Measurements from ENCODE around the gene PDX1. TPM values are rescaled to one million over a fixed set of nuclear protein-coding genes. Genes with fewer than 3 reads are reported as not detected.

The PDX1 gene
- total RNA-seq, 1 experiment from 2014 or later = not detected

DNA sequence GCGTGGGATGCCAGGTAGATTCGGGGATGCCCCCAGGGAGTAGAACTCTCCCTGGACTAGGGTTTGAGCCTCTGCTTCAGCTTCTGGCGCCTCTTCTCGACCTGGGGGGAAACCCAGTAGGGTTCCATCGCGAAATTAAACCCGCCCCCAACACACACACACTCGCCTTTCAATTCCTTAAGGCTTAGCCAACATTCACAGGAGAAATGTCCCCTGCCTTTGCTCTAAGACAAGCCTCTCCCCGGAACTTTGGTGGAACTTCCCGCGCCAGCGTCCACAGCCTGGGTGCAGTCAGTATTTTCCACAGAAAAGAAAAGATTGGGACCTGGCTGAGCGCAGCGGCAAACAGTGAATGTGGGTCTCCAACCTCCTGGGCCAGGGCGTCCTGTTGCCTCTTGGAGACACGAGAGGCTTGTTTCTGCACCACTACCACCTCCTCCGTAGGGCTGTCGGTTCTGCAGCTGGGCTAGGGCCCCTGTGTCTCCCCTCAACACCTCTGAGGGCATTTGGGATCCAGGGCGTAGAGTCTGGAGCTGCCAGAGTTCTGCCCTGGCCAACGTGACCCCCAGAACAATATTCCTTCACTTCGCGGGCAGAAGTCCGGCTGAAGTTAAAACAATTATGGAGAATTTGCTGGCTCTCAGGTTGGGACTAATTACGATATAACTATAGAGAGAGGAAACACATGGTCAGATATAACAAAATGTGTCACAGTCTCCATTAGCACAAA lies 3.2 kb downstream of the PDX1 start:
- DNase-seq (ENCODE audit: low read depth) = no peak

DNA sequence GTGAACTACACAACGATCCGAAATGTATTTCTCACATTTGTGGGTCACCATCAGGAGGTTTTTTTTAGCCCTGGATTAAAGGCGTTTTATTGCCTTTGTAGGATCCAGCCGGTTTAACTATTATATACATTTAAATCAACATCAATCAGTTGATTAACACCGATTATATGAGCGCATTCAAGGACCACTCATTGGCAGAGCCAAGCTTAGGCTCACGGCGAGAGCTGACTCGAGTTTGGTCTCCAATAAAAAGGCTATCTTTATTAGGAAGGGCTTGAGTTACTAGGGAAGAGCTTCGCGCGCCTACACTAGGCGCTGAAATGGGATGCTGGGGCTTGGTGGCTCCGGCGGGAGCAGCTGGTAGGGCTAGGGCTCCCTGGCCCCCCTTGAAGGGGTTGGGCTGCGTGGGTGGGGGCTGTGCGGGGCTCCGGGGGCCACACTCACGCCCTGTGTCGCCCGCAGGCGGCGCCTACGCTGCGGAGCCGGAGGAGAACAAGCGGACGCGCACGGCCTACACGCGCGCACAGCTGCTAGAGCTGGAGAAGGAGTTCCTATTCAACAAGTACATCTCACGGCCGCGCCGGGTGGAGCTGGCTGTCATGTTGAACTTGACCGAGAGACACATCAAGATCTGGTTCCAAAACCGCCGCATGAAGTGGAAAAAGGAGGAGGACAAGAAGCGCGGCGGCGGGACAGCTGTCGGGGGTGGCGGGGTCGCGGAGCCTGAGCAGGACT lies 4.2 kb downstream of the PDX1 start:
- peak; percentile 3 for DNase-seq (ENCODE audit: low read depth)

DNA sequence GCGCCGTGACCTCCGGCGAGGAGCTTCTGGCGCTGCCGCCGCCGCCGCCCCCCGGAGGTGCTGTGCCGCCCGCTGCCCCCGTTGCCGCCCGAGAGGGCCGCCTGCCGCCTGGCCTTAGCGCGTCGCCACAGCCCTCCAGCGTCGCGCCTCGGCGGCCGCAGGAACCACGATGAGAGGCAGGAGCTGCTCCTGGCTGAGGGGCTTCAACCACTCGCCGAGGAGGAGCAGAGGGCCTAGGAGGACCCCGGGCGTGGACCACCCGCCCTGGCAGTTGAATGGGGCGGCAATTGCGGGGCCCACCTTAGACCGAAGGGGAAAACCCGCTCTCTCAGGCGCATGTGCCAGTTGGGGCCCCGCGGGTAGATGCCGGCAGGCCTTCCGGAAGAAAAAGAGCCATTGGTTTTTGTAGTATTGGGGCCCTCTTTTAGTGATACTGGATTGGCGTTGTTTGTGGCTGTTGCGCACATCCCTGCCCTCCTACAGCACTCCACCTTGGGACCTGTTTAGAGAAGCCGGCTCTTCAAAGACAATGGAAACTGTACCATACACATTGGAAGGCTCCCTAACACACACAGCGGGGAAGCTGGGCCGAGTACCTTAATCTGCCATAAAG lies 4.8 kb downstream of the PDX1 start:
- no peak for DNase-seq (ENCODE audit: low read depth)

DNA sequence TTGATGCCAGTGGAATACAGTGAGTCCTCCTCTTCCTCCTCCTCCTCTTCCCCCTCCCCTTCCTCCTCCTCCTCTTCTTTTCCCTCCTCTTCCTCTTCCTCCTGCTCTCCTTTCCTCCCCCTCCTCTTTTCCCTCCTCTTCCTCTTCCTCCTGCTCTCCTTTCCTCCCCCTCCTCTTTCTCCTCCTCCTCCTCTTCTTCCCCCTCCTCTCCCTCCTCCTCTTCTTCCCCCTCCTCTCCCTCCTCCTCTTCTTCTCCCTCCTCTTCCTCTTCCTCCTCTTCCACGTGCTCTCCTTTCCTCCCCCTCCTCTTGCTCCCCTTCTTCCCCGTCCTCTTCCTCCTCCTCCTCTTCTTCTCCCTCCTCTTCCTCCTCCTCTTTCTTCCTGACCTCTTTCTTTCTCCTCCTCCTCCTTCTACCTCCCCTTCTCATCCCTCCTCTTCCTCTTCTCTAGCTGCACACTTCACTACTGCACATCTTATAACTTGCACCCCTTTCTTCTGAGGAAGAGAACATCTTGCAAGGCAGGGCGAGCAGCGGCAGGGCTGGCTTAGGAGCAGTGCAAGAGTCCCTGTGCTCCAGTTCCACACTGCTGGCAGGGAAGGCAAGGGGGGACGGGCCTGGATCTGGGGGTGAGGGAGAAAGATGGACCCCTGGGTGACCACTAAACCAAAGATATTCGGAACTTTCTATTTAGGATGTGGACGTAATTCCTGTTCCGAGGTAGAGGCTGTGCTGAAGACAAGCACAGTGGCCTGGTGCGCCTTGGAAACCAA lies 5.6 kb downstream of the PDX1 start:
- DNase-seq (ENCODE audit: low read depth) = no peak

DNA sequence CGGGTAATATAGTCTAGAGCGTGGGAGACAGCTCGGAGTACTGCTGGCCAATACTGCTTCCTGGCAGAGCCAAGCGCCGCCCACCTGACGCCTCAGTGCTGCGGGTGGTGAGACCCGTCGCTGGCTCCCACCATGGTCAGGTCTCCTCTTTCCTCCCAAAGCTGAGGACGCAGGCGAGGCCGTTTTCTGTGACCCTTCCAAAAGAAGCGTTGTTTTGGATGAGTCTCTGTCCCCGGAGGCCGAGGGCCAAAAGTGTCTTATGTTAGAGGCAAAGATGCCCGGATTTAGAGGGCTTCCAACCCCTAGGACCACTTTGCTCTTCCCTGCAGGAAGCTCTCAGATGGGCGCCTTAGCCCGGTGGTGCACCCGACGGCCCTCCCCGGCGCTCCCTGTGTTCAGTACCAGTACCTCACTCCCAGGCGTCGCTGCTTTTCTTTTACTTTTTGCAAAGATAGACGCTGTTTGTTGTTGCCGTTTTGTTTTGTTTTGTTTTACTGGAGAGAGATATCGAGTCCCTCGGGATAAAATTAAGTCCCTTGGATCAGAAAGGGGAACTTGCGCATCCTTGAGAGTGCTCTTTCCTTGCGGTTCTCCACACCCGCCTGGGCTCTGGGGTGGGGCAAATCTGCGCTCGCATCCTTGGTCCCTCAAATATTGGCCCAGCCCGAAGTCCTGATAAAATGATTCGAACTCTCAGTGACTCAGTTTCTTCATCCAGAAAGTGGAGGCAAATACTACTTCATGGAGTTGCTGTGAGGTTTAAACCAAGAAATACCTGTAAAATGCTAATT lies 7.0 kb downstream of the PDX1 start:
- no peak for DNase-seq (ENCODE audit: low read depth)

DNA sequence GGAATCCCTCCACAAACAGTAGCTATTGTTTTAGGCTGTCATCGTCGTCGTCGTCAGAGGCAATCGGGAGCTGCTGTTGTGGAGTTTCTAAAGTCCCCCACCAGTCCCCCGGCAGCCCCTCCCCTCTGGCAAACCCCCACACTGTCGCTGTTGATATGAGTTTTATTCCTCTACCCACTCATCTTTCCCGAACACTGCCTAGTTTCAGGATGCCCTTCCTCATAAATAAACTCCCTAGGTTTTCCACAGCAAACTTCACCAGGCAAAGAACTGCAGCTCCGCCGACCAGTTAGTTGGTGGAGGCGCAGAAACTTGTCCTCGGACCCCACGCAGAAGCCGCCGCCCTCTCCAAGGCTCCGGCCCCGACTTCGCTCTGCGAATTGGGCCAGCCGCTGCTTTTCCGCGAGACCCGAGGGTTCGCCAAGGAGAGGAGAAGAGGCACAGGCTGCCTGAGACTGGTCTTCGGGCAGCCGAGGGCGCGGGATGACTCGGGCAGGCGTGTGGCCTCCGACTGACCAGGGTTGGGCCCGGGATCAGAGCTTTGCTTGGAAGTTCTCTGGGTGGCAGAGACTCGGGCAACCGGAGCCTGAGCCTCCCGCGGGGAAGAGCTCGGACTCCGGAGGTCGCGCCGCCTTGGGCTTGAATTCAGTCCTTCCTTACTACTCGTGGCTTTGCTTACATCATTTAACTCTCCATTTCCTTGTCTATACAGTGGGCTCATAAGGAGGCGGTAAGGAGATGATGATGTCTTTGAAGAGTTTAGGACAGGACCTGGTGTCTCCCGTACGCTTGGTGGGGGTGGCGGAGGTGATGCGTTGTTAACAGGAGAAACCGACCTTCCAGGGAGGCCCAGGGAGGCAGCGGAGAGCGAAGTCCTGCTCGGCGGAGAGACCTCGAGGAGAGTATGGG lies 7.9 kb downstream of the PDX1 start:
- no peak for DNase-seq (ENCODE audit: low read depth)

DNA sequence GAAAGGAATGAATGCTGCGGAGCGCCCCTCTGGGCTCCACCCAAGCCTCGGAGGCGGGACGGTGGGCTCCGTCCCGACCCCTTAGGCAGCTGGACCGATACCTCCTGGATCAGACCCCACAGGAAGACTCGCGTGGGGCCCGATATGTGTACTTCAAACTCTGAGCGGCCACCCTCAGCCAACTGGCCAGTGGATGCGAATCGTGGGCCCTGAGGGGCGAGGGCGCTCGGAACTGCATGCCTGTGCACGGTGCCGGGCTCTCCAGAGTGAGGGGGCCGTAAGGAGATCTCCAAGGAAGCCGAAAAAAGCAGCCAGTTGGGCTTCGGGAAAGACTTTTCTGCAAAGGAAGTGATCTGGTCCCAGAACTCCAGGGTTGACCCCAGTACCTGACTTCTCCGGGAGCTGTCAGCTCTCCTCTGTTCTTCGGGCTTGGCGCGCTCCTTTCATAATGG lies 8.6 kb downstream of the PDX1 start:
- no peak for DNase-seq (ENCODE audit: low read depth)

DNA sequence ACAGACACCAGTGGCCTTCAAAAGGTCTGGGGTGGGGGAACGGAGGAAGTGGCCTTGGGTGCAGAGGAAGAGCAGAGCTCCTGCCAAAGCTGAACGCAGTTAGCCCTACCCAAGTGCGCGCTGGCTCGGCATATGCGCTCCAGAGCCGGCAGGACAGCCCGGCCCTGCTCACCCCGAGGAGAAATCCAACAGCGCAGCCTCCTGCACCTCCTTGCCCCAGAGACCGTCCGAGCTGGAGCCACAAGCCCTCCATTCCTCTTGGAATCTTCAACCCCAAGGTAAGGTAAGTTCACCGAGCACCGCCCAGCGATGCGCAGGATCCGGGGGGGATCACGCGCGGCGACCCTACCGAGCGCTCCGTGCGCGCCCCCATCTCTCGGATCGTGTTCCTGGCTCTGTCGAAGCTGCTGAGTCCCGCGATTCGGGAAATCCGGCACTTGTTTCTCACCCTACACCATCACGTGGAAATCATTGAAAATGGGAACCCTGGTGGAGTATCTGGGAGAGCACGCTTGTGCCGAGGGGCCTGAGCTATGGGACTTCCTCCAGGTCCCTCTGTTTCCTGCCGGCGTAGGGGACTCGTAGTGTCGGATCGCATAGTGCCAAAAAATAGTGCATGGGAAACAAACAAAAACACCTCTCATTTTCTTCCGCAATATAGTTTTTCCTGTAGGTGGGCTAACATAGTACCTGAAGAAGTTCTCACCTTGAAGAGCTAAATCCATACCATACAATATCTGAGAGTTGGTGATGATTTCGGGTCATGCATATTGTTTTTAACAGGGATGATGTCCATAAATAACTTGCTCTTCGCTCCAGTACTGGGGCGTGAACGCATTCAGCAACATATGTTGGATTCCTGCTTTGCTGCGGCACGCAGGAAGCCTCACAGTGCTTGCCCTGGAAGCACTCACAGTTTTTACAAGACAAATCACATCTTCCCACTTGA lies 9.3 kb downstream of the PDX1 start:
- no peak for DNase-seq (ENCODE audit: low read depth)

DNA sequence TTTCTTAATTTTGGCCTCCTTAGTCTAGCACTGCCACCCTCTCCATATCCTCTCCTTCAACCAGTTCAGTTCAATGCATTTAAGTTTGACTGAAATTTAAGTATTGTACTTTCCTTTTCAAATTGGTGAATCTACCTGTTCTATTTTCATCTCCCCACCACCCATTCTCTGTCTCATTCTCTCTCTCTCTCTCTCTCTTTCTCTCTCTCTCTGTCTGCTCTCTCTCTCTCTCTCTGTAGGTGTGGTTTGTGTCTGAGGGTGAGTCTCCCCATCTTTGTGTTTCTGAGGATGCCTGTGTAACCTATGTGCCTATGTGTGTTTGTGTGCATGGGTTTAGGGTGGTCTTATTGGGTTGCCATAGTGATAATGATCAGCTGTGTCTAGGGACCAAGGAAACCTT lies 10.1 kb downstream of the PDX1 start:
- DNase-seq (ENCODE audit: low read depth) = no peak

DNA sequence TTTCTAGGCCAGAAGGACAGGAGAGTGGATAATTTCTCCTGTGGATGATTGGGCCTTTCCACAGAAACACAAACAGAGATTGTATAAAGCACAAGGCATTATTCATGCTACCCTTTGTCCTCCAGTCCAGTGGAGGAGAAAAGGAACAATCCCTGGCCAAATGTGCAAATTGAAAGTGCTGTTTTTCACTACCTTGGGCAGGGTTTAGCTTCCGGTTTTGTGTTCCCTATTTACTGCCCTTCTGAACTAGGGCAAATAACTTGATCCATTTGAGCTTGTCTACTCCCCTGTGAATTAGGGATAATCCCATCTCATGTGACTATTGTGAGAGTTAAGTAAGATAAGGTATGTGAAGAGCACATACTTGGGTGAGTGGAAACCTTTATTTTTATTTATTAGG lies 13.3 kb downstream of the PDX1 start:
- DNase-seq (ENCODE audit: low read depth) = no peak

DNA sequence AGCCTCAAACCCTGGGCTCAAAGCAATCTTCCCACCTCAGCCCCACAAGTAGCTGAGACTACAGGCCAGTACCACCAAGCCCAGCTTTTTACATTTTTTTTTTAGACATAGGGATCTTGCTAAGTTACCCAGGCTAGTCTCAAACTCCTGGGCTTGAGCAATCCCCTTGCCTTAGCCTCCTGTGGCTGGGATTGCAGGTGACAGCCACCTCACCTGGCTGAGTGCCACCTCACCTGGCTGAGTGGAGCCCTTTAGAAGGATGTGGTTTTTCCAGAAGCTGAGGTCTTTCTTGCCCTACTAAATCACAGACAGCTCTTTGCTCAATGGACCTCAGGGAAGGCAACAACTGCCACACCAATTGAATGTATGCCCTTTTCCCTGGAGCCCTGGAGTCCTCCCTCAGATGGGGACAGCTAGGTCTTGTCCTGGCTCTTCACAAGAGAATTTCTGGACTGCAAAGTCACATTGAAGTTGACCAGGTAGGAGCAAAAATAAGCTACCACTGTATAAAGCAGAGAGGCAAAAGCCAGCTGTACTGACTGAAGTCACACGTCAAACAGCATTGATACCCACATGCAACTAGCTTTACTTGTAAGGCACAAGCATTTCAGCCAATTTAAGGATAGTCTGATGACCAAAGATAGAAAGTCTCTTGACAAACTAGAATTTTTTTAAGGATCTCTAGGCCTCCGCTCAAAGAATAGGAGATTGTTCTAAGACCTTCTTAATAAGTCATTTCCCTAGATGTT lies 14.0 kb downstream of the PDX1 start:
- no peak for DNase-seq (ENCODE audit: low read depth)

DNA sequence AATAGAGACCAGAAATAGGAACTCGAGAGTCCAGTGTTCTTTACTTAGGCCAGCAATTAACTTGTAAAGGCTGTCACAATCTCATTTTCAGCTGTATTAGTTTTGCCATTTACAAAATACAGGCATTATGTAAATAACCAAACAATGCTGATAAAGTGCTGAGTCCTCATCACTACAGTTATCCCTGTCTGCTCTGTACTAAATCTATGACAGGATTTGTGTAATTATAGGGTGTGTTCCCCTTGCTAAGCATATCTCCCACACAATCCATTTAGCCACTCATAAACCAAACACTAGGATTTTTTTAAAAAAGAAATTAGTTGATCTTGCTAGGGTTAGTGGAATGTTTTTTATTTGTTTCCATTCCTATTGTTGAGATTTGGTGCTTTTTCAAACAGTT lies 23.2 kb downstream of the PDX1 start:
- DNase-seq (ENCODE audit: low read depth) = no peak

DNA sequence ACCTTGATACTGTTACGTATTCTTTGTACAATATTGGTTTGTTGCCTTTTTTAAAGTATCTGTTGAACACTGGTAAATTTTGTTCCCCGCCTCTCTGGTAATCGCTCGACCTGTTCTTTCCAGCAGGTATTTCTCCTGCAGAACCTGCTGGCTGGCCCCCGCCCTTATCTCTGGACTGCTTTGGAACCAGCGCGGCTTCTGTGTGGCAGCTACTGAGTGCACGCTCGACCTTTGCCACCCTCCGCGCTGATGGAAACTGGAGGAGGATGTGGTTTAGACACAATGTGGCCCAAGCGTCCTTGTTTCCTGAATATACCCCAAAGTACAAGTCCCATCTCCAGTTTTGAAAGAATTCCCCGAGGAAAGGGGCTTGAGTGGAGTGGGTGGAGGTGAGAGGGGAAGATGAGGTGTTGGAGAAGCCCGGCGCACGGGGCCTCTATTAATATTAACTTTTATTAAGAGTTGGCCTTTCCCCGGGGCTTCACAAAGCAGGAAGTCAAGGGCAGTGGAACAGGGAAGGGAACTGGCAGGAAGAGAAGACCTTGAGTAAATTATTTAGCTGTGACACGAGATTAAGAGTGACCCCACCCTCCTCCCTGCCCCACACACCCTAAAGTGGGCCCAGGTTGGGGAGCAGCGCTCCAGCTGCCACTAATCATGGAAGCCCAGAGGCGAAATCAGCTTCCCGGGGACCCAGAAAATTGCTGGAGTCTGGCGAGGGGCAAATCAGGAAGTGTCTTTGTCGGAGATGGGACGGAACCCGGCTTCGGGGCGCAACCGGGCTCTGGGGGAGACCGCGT lies 33.3 kb downstream of the PDX1 start:
- no peak for DNase-seq (ENCODE audit: low read depth)

DNA sequence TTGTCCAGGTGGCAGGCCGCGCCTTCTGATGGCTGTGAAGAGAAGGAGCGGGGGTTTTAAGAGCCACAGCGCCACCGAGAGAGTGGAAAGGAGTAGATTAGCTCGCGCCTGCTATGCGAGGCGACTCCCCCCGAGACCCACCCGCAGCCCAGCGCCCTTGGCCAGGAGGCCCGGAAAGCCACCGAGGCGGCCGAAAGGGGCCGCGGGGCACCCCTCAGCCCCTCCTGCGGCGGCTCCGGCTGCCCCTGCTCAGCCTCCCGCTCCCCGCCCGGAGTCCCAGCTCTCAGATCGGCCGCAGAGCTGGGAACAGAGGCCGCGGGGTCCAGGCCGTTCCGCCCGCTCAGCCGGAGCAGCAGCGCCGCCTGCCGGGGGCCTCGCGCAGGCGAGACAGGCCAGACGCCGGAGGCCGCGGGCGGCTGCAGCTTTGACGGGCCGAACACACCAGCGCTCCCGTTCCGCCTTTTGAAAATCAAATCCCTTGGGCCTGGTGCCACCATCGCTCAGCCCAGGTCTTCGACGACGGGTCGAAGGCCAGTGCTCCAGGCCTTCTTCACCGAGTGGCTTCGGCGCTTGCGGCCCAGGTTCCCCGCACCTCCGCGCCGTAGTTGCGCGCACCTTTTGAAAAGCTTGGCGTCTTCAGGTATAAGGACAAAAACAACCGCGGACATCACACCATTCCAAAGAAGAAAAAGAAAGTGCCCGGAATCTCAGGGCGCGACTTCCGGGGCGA lies 34.0 kb downstream of the PDX1 start:
- DNase-seq (ENCODE audit: low read depth) = peak; percentile 60

DNA sequence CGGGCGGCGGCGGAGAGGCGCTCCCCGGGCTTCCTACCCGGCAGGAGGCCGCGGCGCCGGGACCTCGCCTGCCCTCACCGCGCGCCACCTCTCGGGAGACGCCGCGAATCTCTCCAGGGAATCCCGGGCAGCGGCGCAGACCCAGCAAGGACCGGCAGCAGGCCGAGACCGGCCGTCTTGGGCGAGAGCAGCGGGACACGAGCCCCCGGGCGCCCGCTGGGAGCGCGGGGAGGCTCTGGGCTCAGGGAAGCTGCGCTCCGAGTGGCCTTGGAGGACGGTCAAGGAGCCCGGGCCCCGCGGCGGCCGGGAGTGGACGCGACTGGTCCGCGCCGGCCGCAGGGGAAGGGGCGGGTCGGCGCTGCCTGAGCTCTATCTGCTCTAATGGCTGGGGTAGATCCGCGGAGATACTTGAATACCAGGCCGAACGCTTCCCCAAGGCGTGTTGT lies 34.6 kb downstream of the PDX1 start:
- DNase-seq (ENCODE audit: low read depth) = peak; percentile 31

DNA sequence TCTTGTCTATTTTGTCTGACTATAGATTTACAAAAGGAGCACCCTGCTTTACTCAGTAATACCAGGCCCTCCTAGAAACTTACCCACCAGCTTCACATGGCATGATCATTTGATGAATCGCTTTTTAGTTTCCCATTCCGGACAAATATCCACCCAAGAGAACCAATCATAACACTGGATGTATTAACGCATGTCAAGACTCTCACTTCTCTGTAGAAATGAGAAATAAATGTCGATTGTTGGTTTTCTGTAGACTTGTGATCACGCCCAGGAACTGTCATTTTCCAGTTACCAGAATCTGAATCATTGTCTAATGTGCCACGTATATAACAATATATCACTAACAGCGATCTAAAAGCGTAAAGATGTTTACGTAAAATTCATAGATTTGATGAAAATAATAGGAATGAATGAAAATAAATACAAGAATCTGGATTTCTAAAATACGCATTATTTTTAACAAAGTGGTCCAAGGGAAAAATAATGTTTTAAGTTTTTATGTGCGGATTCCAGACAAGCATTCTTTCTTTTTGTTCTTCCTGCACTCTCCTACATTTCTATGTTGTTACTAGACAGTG lies 35.3 kb downstream of the PDX1 start:
- no peak for DNase-seq (ENCODE audit: low read depth)
